GM12873 (cell line): ENCODE measurements around the gene CLCA2.

Experiments
- TF ChIP-seq, protein P1 (sequence below): IDR thresholded peaks from 2 replicates; pipeline ENCODE4 v1.5.1; 2012; ENCODE audit warnings: low read depth, mild to moderate bottlenecking, moderate library complexity, low read length, control low read depth; ENCODE audit not compliant: insufficient read depth; ENCODE audit errors: missing control alignments

CLCA2 gene

GRCh38 chr1:86461482-86461881, 37.5 kb downstream of the CLCA2 start:
- TF ChIP-seq, protein P1, sequence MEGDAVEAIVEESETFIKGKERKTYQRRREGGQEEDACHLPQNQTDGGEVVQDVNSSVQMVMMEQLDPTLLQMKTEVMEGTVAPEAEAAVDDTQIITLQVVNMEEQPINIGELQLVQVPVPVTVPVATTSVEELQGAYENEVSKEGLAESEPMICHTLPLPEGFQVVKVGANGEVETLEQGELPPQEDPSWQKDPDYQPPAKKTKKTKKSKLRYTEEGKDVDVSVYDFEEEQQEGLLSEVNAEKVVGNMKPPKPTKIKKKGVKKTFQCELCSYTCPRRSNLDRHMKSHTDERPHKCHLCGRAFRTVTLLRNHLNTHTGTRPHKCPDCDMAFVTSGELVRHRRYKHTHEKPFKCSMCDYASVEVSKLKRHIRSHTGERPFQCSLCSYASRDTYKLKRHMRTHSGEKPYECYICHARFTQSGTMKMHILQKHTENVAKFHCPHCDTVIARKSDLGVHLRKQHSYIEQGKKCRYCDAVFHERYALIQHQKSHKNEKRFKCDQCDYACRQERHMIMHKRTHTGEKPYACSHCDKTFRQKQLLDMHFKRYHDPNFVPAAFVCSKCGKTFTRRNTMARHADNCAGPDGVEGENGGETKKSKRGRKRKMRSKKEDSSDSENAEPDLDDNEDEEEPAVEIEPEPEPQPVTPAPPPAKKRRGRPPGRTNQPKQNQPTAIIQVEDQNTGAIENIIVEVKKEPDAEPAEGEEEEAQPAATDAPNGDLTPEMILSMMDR = no peak

- TF ChIP-seq, protein P1 = no peak
Measured at GRCh38 chr1:86464819-86465218, 40.8 kb downstream of the CLCA2 start.

- TF ChIP-seq, protein P1 = no peak
Measured at GRCh38 chr1:86466109-86466844, 42.3 kb downstream of the CLCA2 start.

DNA sequence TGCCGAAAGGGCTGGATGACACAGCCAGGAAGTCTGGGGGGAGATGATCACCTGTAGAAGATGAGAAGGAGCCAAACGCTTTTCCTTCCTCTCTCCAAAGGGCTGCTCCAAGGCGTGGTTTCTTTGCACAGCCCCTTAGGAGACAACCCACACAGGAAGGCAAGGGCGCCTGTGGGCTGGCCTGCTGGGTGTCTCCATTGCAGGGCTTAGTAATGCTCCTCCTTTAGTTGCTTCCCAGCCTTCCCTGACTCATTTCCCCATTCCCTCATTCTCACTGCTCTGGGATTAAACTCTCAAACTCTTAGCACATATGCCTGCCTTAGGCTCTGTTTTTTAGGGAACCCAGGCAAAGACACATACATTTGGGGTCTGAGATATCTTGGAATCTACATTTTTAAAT, 43.0 kb downstream of the CLCA2 start:
- TF ChIP-seq, protein P1 = no peak

DNA sequence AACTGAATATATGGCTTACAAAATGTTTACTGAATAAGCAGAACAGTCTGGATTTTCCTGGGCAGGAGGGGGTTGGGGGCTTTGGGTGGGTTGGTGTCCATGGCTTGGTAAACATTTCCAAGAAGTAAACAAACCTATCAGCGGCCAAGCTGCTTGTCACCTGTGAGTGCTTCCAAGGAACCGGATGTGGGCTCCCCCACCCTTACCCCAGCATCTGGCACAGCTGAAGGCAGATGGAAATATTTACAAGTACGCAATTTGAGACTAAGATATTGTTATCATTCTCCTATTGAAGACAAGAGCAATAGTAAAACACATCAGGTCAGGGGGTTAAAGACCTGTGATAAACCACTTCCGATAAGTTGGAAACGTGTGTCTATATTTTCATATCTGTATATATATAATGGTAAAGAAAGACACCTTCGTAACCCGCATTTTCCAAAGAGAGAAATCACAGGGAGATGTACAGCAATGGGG, 44.6 kb downstream of the CLCA2 start, which contains the start of gene CLCA1:
Gene CLCA1 (plus strand): TSS at position 427 of the 477 bp plus-strand sequence. CDS start 45 bp downstream, at position 472.
- TF ChIP-seq, protein P1 = no peak

GRCh38 chr1:86470859-86471258, 46.9 kb downstream of the CLCA2 start:
- TF ChIP-seq, protein P1 = no peak

DNA sequence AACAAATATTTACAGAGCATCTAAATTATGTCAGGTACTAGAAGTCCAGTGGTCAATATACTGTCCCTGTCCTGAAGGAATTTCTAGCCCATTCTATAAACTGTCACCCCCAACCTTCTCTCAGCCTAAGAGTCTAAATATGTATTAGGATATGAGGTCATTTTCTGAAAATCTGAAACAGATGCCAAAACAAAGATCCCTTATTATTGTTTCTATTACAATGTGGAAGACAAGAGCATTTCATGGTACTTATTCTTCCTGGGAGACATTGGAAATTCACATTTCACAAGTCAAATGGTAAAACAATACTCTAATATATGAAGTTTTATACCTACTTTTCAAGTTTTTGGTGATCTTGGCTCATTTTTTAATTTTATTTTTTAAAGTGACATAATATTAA, 47.3 kb downstream of the CLCA2 start:
- TF ChIP-seq, protein P1 = no peak
